Measurements from ENCODE around the gene TGFBR1.

DNA sequence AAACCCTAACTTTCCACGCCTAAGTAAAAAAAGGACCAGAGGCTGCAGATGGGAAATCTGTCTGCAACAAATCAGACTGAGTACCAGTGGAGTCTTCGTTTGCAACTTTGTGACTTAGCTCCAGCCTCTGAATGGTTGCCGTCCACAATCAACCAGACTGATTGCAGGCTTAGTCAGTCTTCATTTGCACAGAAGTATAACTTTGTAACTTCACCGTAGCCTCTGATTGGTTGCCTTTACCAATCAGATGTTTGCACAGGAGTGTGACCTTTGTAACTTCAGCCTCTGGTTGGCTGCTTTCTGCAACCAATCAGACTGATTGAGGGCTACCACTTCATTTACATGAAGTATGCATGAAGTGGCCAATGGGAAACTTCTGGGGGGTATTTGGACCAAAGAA is 53.7 kb downstream of the TGFBR1 start:
- TF ChIP-seq, protein P1, sequence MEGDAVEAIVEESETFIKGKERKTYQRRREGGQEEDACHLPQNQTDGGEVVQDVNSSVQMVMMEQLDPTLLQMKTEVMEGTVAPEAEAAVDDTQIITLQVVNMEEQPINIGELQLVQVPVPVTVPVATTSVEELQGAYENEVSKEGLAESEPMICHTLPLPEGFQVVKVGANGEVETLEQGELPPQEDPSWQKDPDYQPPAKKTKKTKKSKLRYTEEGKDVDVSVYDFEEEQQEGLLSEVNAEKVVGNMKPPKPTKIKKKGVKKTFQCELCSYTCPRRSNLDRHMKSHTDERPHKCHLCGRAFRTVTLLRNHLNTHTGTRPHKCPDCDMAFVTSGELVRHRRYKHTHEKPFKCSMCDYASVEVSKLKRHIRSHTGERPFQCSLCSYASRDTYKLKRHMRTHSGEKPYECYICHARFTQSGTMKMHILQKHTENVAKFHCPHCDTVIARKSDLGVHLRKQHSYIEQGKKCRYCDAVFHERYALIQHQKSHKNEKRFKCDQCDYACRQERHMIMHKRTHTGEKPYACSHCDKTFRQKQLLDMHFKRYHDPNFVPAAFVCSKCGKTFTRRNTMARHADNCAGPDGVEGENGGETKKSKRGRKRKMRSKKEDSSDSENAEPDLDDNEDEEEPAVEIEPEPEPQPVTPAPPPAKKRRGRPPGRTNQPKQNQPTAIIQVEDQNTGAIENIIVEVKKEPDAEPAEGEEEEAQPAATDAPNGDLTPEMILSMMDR (IDR thresholded peaks at IDR 0.05), result no peak
- no peak for TF ChIP-seq POLR2A (IDR thresholded peaks at IDR 0.05)
